H9 (cell line): ENCODE results near the gene XKRX. TPM values are rescaled to one million over a fixed set of nuclear protein-coding genes. Genes with fewer than 3 reads are reported as not detected.
A peak's percentile ranks its signal among the peaks of the same experiment; 100 is the strongest.

Experiments used
- DNase-seq: peaks from one replicate; pipeline ENCODE4 v3.0.0-alpha.2; 2017
- H2AFZ ChIP-seq: one replicate; pipeline ENCODE4 v1.6.1; 2013; ENCODE audit warnings: mild to moderate bottlenecking, low read length, control low read depth, moderate library complexity
- H2AK5ac ChIP-seq: 2 replicates; pipeline ENCODE4 v1.6.1; 2013; ENCODE audit warnings: low read length, control low read depth, mixed read lengths; ENCODE audit not compliant: insufficient read length
- H2BK120ac ChIP-seq: one replicate; pipeline ENCODE4 v1.6.1; 2013; ENCODE audit warnings: low read depth, mild to moderate bottlenecking, low read length, control low read depth, inconsistent platforms; ENCODE audit not compliant: poor library complexity, severe bottlenecking
- H2BK12ac ChIP-seq: 2 replicates; pipeline ENCODE4 v1.6.1; 2013; ENCODE audit warnings: low read length, control low read depth, mixed read lengths, low read depth; ENCODE audit not compliant: insufficient read length
- H2BK15ac ChIP-seq: 2 replicates; pipeline ENCODE4 v1.6.1; 2013; ENCODE audit warnings: low read depth, low read length, control low read depth
- H2BK20ac ChIP-seq: one replicate; pipeline ENCODE4 v1.6.1; 2013; ENCODE audit warnings: low read depth, mild to moderate bottlenecking, low read length, control low read depth, inconsistent platforms; ENCODE audit not compliant: poor library complexity, severe bottlenecking
- H2BK5ac ChIP-seq: 2 replicates; pipeline ENCODE4 v1.6.1; 2013; ENCODE audit warnings: low read length, control low read depth, mixed read lengths; ENCODE audit not compliant: insufficient read length
- H3K14ac ChIP-seq: 2 replicates; pipeline ENCODE4 v1.6.1; 2013; ENCODE audit warnings: low read length, control low read depth; ENCODE audit not compliant: insufficient read depth
- H3K18ac ChIP-seq: 2 replicates; pipeline ENCODE4 v1.6.1; 2013; ENCODE audit warnings: low read depth, mild to moderate bottlenecking, mixed read lengths, low read length, control low read depth; ENCODE audit not compliant: insufficient read length
- H3K23ac ChIP-seq: 2 replicates; pipeline ENCODE4 v1.6.1; 2013; ENCODE audit warnings: low read length, control low read depth, mixed read lengths, low read depth; ENCODE audit not compliant: insufficient read length
- H3K23me2 ChIP-seq: 2 replicates; pipeline ENCODE4 v1.6.1; 2013; ENCODE audit warnings: low read depth, mild to moderate bottlenecking, mixed read lengths, low read length, control low read depth; ENCODE audit not compliant: insufficient read length, poor library complexity, severe bottlenecking
- H3K27ac ChIP-seq: 2 replicates; pipeline ENCODE4 v1.5.1; 2013; ENCODE audit warnings: low read length, control low read depth, mixed read lengths, low read depth; ENCODE audit not compliant: insufficient read length
- H3K27me3 ChIP-seq: 2 replicates; pipeline ENCODE4 v1.6.1; 2013; ENCODE audit warnings: low read length, control low read depth, inconsistent platforms; ENCODE audit not compliant: insufficient read depth
- H3K4ac ChIP-seq: 2 replicates; pipeline ENCODE4 v1.6.1; 2013; ENCODE audit warnings: low read depth, mild to moderate bottlenecking, control low read depth, inconsistent platforms, low read length, moderate library complexity
- H3K4me1 ChIP-seq: 2 replicates; pipeline ENCODE4 v1.6.1; 2013; ENCODE audit warnings: low read length, control low read depth, inconsistent platforms; ENCODE audit not compliant: insufficient read depth
- H3K4me2 ChIP-seq: 2 replicates; pipeline ENCODE4 v1.6.1; 2013; ENCODE audit warnings: low read length, control low read depth, mixed read lengths; ENCODE audit not compliant: insufficient read length, insufficient read depth
- H3K56ac ChIP-seq: 2 replicates; pipeline ENCODE4 v1.6.1; 2013; ENCODE audit warnings: low read depth, mild to moderate bottlenecking, mixed read lengths, low read length, control low read depth; ENCODE audit not compliant: insufficient read length
- H3K79me1 ChIP-seq: 2 replicates; pipeline ENCODE4 v1.6.1; 2013; ENCODE audit warnings: low read depth, mild to moderate bottlenecking, moderate library complexity, low read length, control low read depth, inconsistent platforms; ENCODE audit not compliant: insufficient read depth, poor library complexity, severe bottlenecking
- H3K79me2 ChIP-seq: 2 replicates; pipeline ENCODE4 v1.6.1; 2013; ENCODE audit warnings: low read length, control low read depth, inconsistent platforms; ENCODE audit not compliant: insufficient read depth
- H3K9ac ChIP-seq: 2 replicates; pipeline ENCODE4 v1.6.1; 2013; ENCODE audit warnings: low read length, control low read depth, mixed read lengths; ENCODE audit not compliant: insufficient read length; ENCODE audit errors: extremely low read depth
- H3K9me3 ChIP-seq: one replicate; pipeline ENCODE4 v1.6.1; 2013; ENCODE audit warnings: low read depth, low read length, inconsistent platforms; ENCODE audit not compliant: control insufficient read depth
- H3T11ph ChIP-seq: one replicate; pipeline ENCODE4 v1.6.1; 2013; ENCODE audit warnings: mild to moderate bottlenecking, low read length, control low read depth, inconsistent platforms
- H4K20me1 ChIP-seq: one replicate; pipeline ENCODE4 v1.6.1; 2013; ENCODE audit not compliant: control insufficient read depth, insufficient read length, insufficient read depth
- H4K5ac ChIP-seq: 2 replicates; pipeline ENCODE4 v1.6.1; 2013; ENCODE audit warnings: low read depth, mild to moderate bottlenecking, mixed read lengths, low read length, control low read depth; ENCODE audit not compliant: insufficient read length
- H4K8ac ChIP-seq: replicated peaks from 2 replicates; pipeline ENCODE4 v1.6.1; 2013; ENCODE audit warnings: low read length, control low read depth, mixed read lengths, low read depth; ENCODE audit not compliant: insufficient read length
- H4K91ac ChIP-seq: 2 replicates; pipeline ENCODE4 v1.6.1; 2013; ENCODE audit warnings: low read depth, mild to moderate bottlenecking, moderate library complexity, mixed read lengths, low read length, control low read depth; ENCODE audit not compliant: insufficient read length
- H3K27ac Mint-ChIP-seq, 3 experiments: 2 replicates in 2 of 3; 3 replicates in 1 of 3; pipeline ENCODE4 v1.8.0; 2020 to 2021; ENCODE audit warnings: mixed read lengths in 3 of 3, mild to moderate bottlenecking in 1 of 3, moderate library complexity in 1 of 3
- H3K27me3 Mint-ChIP-seq: 2 replicates; pipeline ENCODE4 v1.8.0; 2021; ENCODE audit warnings: low read depth, mild to moderate bottlenecking, moderate library complexity, mixed read lengths
- H3K36me3 Mint-ChIP-seq, 3 experiments: 2 replicates in 2 of 3; 3 replicates in 1 of 3; pipeline ENCODE4 v1.8.0; 2020 to 2021; ENCODE audit warnings: low read depth in 3 of 3, mixed read lengths in 3 of 3; ENCODE audit not compliant: insufficient read depth in 1 of 3
- H3K4me1 Mint-ChIP-seq, 2 experiments: 2 replicates each; pipeline ENCODE4 v1.8.0; 2020; ENCODE audit warnings: mixed read lengths in 2 of 2
- H3K4me3 Mint-ChIP-seq, 2 experiments: 2 replicates in 1 of 2; 3 replicates in 1 of 2; pipeline ENCODE4 v1.8.0; 2020 to 2021; ENCODE audit warnings: mild to moderate bottlenecking in 2 of 2, mixed read lengths in 2 of 2, moderate library complexity in 1 of 2
- H3K9me3 Mint-ChIP-seq, 2 experiments: 2 replicates in 1 of 2; 3 replicates in 1 of 2; pipeline ENCODE4 v1.8.0; 2020; ENCODE audit warnings: mild to moderate bottlenecking in 2 of 2, mixed read lengths in 2 of 2, moderate library complexity in 1 of 2
- WGBS: extraction: QIAGEN DNeasy Blood & Tissue Kit; methylation state at CpG from one replicate; pipeline ENCODE4 v1.1.7; 2013; ENCODE audit warnings: missing lambda C conversion rate, low lambda C conversion rate, mixed read lengths; ENCODE audit not compliant: insufficient read length; ENCODE audit errors: extremely low coverage; 5-methylcytosine and 5-hydroxymethylcytosine counted together
- total RNA-seq: library from RNA; stranded (reverse); gene quantifications from 2 replicates; pipeline ENCODE4 v1.2.1, GENCODE V29; 2021
- TF ChIP-seq, protein P1 (sequence below): fragments of 200-600 bp; sonication (generic); conservative IDR thresholded peaks from 3 replicates; pipeline ENCODE4 v1.8.0; 2021; ENCODE audit warnings: antibody characterized with exemption, mild to moderate bottlenecking

Gene XKRX
- total RNA-seq, 1 experiment from 2014 or later = 0.44 TPM

DNA sequence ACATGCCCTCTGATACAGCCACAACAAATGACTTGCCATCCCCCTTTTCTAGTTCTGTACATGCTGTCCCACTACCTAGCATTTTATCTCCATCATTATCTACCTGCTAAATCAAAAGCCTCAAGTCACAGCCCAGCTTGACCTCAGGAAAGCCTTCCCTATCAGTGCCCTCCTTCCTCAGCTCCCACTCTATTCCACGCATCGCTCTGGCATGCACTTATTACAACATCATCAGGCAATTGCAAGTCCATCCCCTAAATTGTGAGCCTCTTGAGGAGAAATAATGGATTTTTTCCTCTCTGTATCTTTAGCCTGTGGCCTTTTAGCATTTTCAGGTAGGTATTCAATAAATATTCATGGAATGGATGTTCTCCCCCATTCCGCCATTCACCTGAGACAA lies 46.5 kb upstream of the XKRX start:
- no peak overlapping the region for H3K27ac Mint-ChIP-seq
- Histone ChIP-seq H2BK20ac (no peak overlapping the region), H3K18ac (no peak overlapping the region), H4K8ac (no peak overlapping the region), H3K79me2 (no peaks in the 10 kb centered on the region), H3K4ac (no peak overlapping the region), H4K20me1 (no peaks in the 10 kb centered on the region), H2BK12ac (no peak overlapping the region), H3K27me3 (no peaks in the 10 kb centered on the region), H3K9me3 (peaks cover 29% of the 10 kb centered on the region), H3T11ph (no peak overlapping the region), H3K14ac (no peak overlapping the region), H2BK15ac (no peak overlapping the region), H3K23ac (no peak overlapping the region), H3K56ac (no peak overlapping the region), H3K4me1 (no peaks in the 10 kb centered on the region), H3K23me2 (no peaks in the 10 kb centered on the region), H3K4me2 (no peak overlapping the region), H3K9ac (peak overlapping the region; percentile 3), H4K5ac (no peak overlapping the region), H3K27ac (no peak overlapping the region), H2AK5ac (no peak overlapping the region), H4K91ac (no peak overlapping the region), H2BK120ac (no peak overlapping the region), H2AFZ (no peak overlapping the region), H3K79me1 (no peaks in the 10 kb centered on the region), H2BK5ac (no peak overlapping the region)
- no CpG with 5 or more reads among the region's 3 CpGs for WGBS
- TF ChIP-seq, protein P1, sequence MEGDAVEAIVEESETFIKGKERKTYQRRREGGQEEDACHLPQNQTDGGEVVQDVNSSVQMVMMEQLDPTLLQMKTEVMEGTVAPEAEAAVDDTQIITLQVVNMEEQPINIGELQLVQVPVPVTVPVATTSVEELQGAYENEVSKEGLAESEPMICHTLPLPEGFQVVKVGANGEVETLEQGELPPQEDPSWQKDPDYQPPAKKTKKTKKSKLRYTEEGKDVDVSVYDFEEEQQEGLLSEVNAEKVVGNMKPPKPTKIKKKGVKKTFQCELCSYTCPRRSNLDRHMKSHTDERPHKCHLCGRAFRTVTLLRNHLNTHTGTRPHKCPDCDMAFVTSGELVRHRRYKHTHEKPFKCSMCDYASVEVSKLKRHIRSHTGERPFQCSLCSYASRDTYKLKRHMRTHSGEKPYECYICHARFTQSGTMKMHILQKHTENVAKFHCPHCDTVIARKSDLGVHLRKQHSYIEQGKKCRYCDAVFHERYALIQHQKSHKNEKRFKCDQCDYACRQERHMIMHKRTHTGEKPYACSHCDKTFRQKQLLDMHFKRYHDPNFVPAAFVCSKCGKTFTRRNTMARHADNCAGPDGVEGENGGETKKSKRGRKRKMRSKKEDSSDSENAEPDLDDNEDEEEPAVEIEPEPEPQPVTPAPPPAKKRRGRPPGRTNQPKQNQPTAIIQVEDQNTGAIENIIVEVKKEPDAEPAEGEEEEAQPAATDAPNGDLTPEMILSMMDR = no peak
- peaks cover 3 to 8% (median 3%) of the 10 kb centered on the region in 3 experiments; a peak in 5 of 7 replicates for H3K36me3 Mint-ChIP-seq
- H3K4me1 Mint-ChIP-seq = no peaks in the 10 kb centered on the region
- H3K27me3 Mint-ChIP-seq = no peaks in the 10 kb centered on the region; the same call in 1 of the 2 replicates
- DNase-seq = no peak
- H3K4me3 Mint-ChIP-seq = no peak overlapping the region
- peaks cover 56 to 60% of the 10 kb centered on the region in 2 experiments for H3K9me3 Mint-ChIP-seq
